Hippocampal formation (tissue), 2 donors: ENCODE measurements around the gene PIAS4.

Source experiments
- DNase-seq, 2 donors: peaks; one replicate each; lab custom pipeline; 2025; lab: John Stamatoyannopoulos, UW

The PIAS4 gene

DNA sequence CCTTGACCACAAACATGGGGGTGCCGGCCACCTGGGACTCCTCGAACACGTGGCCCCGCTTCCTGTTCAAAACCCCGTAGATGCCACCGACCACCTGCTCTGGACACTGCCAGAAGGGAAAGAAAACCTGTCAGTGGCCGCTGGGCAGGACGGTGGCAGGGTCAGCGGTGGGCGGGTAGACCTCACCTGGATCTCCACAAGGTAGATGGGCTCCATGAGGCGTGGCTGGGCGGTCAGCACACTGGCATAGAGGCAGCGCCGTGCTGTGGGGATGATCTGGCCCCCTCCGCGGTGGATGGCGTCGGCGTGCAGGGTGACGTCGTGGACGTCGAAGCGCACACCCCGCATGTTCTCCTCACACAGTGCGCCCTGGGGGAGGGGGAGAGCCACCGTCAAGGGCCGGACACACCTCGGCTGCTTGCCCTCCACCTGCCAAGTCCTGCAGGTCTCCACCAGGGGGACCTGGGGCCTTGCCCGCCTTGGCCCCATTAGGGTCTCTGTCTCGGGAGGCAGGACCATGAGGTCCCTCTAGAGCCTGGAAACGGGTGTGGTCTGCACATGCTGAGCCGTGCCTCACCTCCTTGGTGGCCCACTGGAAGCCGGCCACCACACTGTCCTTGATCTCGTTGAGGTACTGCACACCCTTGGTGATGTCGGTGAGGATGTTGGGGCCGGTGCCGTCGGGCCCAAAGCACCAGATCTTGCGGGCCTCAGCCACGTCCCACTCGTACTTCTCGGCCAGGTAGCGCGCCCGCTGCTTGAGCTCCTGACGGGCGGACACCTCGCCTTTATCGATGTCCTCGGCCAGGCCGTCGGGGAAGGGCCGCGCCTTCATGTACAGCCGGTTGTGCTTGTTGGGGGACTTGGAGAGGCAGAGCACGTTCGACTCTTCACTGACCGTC, 30.0 kb upstream of the PIAS4 start:
- no peak for DNase-seq

DNA sequence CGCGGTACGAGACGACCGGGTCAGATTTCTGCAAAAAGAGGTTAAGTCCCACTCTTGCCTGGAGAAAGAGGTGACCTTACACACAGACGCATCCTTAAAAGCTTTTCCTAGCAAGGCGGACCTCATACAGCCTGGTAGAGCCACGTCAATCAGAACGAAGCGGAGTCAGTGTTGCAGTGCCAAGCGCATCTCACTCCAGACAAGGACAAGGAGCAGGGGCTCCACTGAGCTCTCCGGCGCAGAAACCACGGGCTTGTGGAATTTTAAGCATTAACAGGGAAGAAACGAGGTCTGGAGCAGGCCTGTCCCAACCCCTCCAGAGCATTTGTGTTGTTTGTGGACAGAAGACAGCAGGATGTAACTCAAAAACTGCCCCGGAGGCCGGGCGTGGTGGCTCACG, 29.4 kb upstream of the PIAS4 start:
- no peak for DNase-seq

- DNase-seq = no peak
Observed at GRCh38 chr19:3979289-3979673, 28.3 kb upstream of the PIAS4 start.

DNA sequence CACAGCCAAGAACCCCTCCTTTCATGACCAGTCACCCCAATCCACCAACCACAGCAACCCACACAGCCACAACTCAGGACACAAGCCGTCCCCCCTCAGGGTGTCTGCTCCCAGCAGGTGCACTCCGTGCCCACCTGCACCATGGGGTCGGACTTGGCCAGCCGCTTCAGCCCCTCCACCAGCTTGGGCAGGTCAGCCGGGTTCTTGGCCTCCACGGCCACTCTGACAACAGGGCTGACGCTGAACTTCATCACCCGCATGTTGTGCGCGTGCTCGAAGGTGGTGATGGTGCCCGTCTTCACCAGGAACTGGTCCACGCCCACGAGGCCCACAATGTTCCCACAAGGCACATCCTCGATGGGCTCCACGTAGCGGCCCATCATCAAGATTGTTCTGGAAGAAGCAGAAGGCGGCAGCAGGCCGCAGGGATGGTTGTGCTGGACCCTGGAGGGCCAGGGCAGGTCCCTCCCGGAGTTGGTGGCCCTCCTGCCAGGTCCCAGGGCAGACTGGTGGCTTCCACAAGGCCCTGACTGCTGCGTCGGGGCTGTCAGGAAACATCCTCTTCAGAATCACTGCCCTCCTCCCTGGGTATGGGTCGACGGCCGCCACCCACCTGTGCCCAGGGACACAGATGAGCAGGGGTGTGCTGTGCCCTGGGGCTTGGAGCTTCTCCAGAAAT, 27.7 kb upstream of the PIAS4 start:
- DNase-seq = no peak

DNA sequence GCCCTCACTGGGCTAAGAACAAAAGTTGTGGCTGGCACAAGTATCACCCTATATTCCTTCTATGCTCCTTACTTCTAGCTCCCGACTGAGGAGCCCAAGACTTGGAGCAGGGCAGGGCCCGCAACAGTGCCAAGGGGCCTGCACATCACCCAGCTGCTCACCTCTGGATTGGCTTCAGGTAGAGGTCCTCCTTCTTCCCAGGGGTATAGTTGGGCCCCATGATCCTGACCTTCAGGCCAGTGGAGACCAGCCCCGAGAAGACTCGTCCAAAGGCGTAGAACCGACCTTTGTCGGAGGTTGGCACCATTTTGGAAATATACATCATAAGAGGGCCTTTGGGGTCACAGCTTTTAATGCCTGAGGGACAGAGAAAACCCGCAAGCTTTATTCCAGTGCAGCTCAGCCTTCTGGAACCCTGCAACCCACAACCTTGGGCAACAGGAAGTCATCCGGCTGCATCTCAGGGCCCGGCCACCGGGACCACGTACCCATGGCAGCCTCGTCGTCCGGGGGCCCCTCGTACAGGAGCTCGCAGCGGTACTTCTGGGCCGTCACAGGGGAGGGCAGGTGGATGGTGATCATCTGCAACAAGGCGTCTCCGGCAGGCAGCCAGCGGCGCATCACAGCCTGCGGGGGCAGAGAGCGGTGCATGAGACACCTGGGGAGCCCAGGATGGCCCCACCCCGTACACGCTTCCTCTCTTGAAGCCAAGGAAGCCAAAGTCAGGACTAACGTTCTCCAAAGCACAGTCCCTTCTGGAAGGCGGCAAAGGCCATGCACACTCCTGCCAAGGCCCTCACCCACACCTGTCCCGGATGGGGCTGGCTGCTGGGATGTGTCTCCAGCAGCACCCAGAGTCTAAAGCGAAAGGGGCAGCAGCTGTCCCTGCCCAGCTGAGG, 26.9 kb upstream of the PIAS4 start:
- DNase-seq = no peak

DNA sequence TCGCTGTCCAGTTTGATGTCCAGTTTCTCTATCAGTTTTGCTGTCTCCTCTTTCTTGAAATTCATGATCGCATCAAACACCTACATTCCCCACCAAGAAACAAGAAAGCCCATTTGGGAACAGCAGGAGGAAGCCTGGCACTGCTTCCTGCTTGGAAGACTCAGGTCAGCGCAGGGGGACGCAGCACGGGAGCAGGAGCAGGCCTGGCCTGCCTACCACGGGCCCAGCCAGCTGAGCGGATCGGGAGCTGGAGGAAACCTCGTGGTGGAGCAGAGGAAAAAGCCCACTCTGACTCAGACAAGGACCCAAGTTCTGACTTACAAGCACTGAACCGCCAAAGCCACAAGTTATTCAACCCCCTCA, 26.2 kb upstream of the PIAS4 start:
- DNase-seq = no peak

GRCh38 chr19:3981736-3982681, 25.5 kb upstream of the PIAS4 start:
- DNase-seq = no peak

DNA sequence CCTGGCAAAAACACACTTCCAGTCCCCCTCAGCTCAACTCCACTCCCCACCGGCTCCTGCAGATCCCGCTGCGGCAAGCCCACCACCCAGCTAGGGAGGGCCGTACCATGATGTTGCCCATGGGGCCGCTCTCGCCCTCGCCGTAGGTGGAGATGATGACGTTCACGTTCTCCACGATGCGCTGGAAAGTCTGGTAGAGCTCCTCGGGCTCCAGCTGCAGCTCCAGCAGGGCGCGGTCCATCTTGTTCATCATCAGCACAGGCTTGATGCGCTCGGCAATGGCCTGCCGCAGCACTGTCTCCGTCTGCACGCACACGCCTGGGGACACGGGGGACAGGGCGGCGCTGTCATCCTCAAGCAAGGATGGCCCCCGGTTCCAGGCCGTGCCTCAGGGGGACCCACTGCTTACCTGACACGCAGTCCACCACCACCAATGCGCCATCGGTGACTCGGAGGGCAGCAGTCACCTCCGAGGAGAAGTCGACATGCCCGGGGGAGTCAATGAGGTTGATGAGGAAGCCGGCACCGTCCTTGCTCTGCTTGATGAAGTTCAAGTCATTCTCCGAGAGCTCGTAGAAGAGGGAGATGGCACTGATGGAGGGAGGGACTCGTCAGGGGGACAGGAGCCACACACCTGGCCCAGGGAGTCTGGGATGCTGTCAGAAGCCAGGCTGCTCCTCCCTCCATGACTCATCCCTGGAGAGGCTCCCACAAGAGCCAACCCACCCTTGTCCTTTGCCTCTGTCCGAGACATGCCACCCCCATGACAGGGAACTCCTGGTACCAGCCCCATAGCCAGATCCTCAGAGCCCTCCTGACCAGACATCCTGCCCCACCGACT, 24.6 kb upstream of the PIAS4 start:
- no peak for DNase-seq

DNA sequence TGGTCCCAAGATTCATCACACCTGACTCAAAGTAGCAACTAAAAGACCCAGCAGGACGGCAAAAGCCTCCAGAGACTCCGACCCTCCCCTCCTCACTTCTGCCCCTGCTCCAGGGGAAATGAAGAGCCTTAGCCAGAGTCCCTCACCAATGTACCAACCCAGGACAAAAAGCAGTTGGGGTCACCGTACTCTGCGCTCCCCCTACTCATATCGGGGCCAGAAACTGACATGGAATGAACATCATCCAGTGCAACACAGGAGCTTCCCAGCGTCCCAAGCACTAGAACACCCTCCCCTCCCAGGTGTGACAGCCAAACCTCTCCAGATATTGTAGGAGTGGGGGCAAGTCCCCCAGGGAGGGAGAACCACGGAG, 24.0 kb upstream of the PIAS4 start:
- DNase-seq = no peak

GRCh38 chr19:3983936-3984583, 23.5 kb upstream of the PIAS4 start:
- DNase-seq = no peak

- DNase-seq = no peak
Observed at GRCh38 chr19:3984584-3984907, 23.0 kb upstream of the PIAS4 start.

- DNase-seq = peak; percentile 77 to 90
Observed at GRCh38 chr19:3984908-3985642, 22.5 kb upstream of the PIAS4 start, which contains the start of gene EEF2. Gene EEF2, minus strand, starts transcription at chr19:3985463. Its CDS starts 83 bp downstream, at chr19:3985380.

DNA sequence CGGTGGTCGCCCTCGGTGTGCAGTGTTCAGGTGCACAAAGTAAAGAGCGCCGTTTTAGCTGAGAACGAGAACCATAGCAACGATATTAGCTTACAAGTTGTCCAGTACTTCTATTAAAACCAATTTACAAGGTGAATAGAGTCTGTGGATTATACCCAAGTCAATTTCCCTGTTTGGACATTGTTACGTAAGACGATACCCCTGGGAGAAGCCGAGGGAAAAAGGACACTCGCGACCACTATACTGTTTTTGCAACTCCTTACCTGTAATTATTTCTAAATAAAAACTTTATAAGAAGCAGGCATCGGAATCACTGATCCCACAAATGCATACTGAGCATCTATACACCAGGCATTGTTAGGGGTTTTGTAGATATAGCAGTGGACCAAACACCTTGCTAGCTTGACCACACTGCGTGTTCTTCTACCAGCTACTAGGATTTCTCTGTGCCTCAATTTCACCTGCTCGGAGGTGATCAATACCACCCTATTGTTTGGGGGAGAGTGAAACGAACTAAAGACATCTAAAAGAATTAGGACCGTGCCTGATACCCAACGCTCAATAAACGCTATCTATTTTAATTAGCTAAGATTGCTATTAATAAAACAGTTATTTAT, 21.8 kb upstream of the PIAS4 start:
- no peak for DNase-seq

GRCh38 chr19:3986260-3987041, 21.1 kb upstream of the PIAS4 start:
- DNase-seq = peak; percentile 66 to 82

DNA sequence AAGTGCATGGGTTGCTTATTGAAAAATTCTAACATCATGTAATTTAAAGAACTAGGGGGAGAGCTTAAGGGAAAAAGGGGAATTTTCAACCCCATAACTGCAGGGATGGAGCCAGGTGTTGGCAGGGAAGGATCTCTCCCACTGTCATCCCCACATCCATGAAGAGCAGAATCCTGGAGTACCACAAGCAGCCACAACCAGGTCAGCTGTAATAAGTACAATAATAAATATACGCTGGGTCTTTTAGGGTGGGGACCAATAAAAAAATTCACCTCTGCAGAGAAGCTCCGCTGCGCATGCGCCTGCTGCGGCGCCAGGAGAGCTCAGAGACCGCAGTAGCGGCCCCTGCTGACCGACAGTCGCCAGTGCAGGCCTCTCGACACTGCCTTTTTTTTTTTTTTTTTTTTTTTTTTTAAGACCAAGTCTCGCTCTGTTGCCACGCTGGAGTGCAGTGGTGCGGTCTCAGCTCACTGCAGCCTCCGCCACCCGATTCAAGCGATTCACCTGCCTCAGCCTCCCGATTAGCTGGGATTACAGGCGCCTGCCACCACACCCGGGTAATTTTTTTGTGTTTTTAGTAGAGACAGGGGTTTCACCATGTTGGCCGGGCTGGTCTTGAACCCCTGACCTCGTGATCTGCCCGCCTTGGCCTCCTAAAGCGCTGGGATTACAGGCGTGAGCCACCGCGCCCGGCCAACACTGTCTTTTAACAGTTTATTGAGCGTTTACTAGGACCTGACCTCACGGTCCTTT, 19.7 kb upstream of the PIAS4 start:
- DNase-seq = peak; percentile 50 to 72

GRCh38 chr19:3990815-3991117, 16.8 kb upstream of the PIAS4 start:
- DNase-seq = no peak

- DNase-seq = no peak
Observed at GRCh38 chr19:3995607-3996006, 11.9 kb upstream of the PIAS4 start.
